Neural cell (in vitro differentiated cells): ENCODE measurements around the gene PDE7B. TPM values are rescaled to one million over a fixed set of nuclear protein-coding genes. Genes with fewer than 3 reads are reported as not detected.

ENCODE experiments used
- H2AFZ ChIP-seq: fragments of 200-600, 300-800 bp; sonication (generic), shearing (Covaris generic); 2 replicates; pipeline ENCODE4 v1.6.0; 2014; ENCODE audit warnings: low read depth, mild to moderate bottlenecking, antibody characterized with exemption, low read length, moderate library complexity
- H3F3A ChIP-seq: fragments of 200-600 bp; shearing (Covaris generic); 2 replicates; pipeline ENCODE4 v1.6.1; 2016; ENCODE audit warnings: mild to moderate bottlenecking, moderate library complexity, mixed read lengths, antibody characterized with exemption, low read length; ENCODE audit not compliant: insufficient read depth, poor library complexity, severe bottlenecking
- H3K27ac ChIP-seq: fragments of 200-600, 300-800 bp; sonication (generic), shearing (Covaris generic); 2 replicates; pipeline ENCODE4 v1.5.1; 2014; ENCODE audit warnings: mild to moderate bottlenecking, low read length, moderate library complexity
- H3K27me3 ChIP-seq: fragments of 300-800, 200-600 bp; sonication (generic), shearing (Covaris generic); 2 replicates; pipeline ENCODE4 v1.6.0; 2014; ENCODE audit warnings: mild to moderate bottlenecking, low read depth, low read length, moderate library complexity; ENCODE audit not compliant: insufficient read depth
- H3K36me3 ChIP-seq: fragments of 300-800, 200-600 bp; sonication (generic), shearing (Covaris generic); 2 replicates; pipeline ENCODE4 v1.5.1; 2014; ENCODE audit warnings: mild to moderate bottlenecking, antibody characterized with exemption, low read length, moderate library complexity; ENCODE audit not compliant: insufficient read depth
- H3K4me2 ChIP-seq: fragments of 300-800, 200-600 bp; sonication (generic), shearing (Covaris generic); 2 replicates; pipeline ENCODE4 v1.6.0; 2014; ENCODE audit warnings: mild to moderate bottlenecking, low read length
- H3K4me3 ChIP-seq: fragments of 300-800, 200-600 bp; sonication (generic), shearing (Covaris generic); 2 replicates; pipeline ENCODE4 v1.5.1; 2014; ENCODE audit warnings: mild to moderate bottlenecking, low read length, moderate library complexity
- H3K79me2 ChIP-seq: fragments of 200-600 bp; shearing (Covaris generic); replicated peaks from 2 replicates; pipeline ENCODE4 v1.6.0; 2014; ENCODE audit warnings: mild to moderate bottlenecking, low read length, moderate library complexity; ENCODE audit not compliant: insufficient read depth
- H3K9ac ChIP-seq: fragments of 300-800, 200-600 bp; sonication (generic), shearing (Covaris generic); 2 replicates; pipeline ENCODE4 v1.6.1; 2016; ENCODE audit warnings: mild to moderate bottlenecking, low read length, mixed read lengths
- H3K9me2 ChIP-seq: fragments of 200-600 bp; shearing (Covaris generic); 2 replicates; pipeline ENCODE4 v1.6.1; 2016; ENCODE audit warnings: mild to moderate bottlenecking, low read length, mixed read lengths; ENCODE audit not compliant: insufficient read depth
- H3K9me3 ChIP-seq: fragments of 200-600, 300-800 bp; sonication (generic), shearing (Covaris generic); 2 replicates; pipeline ENCODE4 v1.6.1; 2016; ENCODE audit warnings: mild to moderate bottlenecking, mixed run types, low read length, moderate library complexity, mixed read lengths
- H4K20me1 ChIP-seq: fragments of 200-600 bp; shearing (Covaris generic); 2 replicates; pipeline ENCODE4 v1.6.1; 2016; ENCODE audit warnings: mild to moderate bottlenecking, mixed run types; ENCODE audit not compliant: insufficient read depth
- EP300 ChIP-seq: fragments of 450-650 bp; conservative IDR thresholded peaks from 2 replicates; pipeline ENCODE4 v1.6.1; 2014; ENCODE audit warnings: antibody characterized with exemption, mild to moderate bottlenecking, moderate library complexity; ENCODE audit not compliant: poor library complexity, severe bottlenecking
- EZH2 ChIP-seq: fragments of 200-600, 300-800 bp; shearing (Covaris generic), sonication (generic); IDR thresholded peaks from 2 replicates; pipeline ENCODE4 v1.6.1; 2014; ENCODE audit warnings: antibody characterized with exemption, low read length, borderline replicate concordance, mild to moderate bottlenecking; ENCODE audit not compliant: insufficient read depth, poor library complexity, severe bottlenecking
- MXI1 ChIP-seq: fragments of 450-650 bp; conservative IDR thresholded peaks from 2 replicates; pipeline ENCODE4 v1.6.1; 2014; ENCODE audit warnings: antibody characterized with exemption, mild to moderate bottlenecking; ENCODE audit not compliant: poor library complexity, severe bottlenecking
- POLR2AphosphoS5 ChIP-seq: IDR thresholded peaks from 2 replicates; pipeline ENCODE4 v1.6.1; 2012
- RAD21 ChIP-seq: fragments of 450-650 bp; conservative IDR thresholded peaks from 2 replicates; pipeline ENCODE4 v1.6.1; 2014; ENCODE audit warnings: antibody characterized with exemption, mild to moderate bottlenecking, moderate library complexity
- SMC3 ChIP-seq: fragments of 450-650 bp; conservative IDR thresholded peaks from 2 replicates; pipeline ENCODE4 v1.6.1; 2014; ENCODE audit warnings: antibody characterized with exemption, mild to moderate bottlenecking, moderate library complexity; ENCODE audit not compliant: poor library complexity
- TAF1 ChIP-seq: IDR thresholded peaks from 2 replicates; pipeline ENCODE4 v1.6.1; 2012; ENCODE audit warnings: low read depth
- polyA plus RNA-seq: library from polyadenylated mRNA; depleted of rRNA; stranded (reverse); fragments of >200 nt; gene quantifications from 2 replicates; pipeline ENCODE4 v1.2.3, GENCODE V29; 2014
- TF ChIP-seq, protein P1 (sequence below): IDR thresholded peaks from 2 replicates; pipeline ENCODE4 v1.6.1; 2012; ENCODE audit warnings: borderline replicate concordance
- TF ChIP-seq, protein P2 (sequence below): fragments of 450-650 bp; IDR thresholded peaks from 2 replicates; pipeline ENCODE4 v1.5.1; 2014; ENCODE audit warnings: antibody characterized with exemption, mild to moderate bottlenecking, moderate library complexity; ENCODE audit not compliant: poor library complexity, severe bottlenecking

PDE7B gene
- polyA plus RNA-seq, 1 donor from 2014 or later: 5.9 TPM

DNA sequence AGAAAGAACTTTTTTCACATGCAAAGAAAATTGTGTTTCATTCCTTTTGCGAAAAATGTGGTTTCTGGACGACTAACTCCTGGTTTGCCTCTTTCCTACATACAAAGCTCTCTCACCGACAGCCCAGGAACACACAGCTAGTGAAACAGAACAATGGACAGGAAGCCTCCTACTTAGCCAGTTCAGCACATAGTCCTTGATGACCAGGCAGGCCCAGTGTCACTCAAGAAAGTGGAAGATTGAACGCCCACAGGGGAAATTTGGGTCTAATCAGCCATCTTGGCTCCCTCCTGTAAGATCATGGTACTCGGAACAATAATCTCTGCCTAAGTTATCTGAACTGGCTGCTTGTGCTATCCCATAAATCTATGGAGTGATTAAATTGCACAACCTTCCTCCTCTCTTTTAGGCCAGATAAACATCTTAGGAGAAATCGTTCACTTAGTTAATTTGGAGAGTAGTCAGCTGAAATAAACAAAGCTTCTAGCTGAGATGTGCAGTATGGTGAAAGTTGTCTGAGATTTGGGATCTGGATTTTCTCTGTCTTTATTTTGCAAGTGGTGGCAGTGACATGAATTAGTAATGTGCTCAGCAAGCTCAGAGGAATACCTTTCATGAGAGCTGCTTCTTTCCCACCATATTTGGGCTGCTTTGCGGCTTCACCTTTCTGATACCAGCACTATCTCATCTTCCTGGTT is 251.6 kb downstream of the PDE7B start:
- Histone ChIP-seq H3K79me2 (no peaks in the 10 kb centered on the region), H3K4me3 (no peak overlapping the region), H3K9me2 (no peaks in the 10 kb centered on the region), H2AFZ (no peak overlapping the region), H3F3A (no peaks in the 10 kb centered on the region), H4K20me1 (no peaks in the 10 kb centered on the region), H3K27me3 (no peaks in the 10 kb centered on the region), H3K9me3 (no peaks in the 10 kb centered on the region), H3K27ac (peak overlapping the region; percentile 44), H3K4me2 (peak overlapping the region; percentile 41), H3K9ac (peak overlapping the region; percentile 36), H3K36me3 (no peaks in the 10 kb centered on the region)
- TF ChIP-seq EP300 (no peak), POLR2AphosphoS5 (no peak), MXI1 (no peak), EZH2 (no peak), SMC3 (no peak), TAF1 (no peak), RAD21 (no peak)
- TF ChIP-seq, protein P1, sequence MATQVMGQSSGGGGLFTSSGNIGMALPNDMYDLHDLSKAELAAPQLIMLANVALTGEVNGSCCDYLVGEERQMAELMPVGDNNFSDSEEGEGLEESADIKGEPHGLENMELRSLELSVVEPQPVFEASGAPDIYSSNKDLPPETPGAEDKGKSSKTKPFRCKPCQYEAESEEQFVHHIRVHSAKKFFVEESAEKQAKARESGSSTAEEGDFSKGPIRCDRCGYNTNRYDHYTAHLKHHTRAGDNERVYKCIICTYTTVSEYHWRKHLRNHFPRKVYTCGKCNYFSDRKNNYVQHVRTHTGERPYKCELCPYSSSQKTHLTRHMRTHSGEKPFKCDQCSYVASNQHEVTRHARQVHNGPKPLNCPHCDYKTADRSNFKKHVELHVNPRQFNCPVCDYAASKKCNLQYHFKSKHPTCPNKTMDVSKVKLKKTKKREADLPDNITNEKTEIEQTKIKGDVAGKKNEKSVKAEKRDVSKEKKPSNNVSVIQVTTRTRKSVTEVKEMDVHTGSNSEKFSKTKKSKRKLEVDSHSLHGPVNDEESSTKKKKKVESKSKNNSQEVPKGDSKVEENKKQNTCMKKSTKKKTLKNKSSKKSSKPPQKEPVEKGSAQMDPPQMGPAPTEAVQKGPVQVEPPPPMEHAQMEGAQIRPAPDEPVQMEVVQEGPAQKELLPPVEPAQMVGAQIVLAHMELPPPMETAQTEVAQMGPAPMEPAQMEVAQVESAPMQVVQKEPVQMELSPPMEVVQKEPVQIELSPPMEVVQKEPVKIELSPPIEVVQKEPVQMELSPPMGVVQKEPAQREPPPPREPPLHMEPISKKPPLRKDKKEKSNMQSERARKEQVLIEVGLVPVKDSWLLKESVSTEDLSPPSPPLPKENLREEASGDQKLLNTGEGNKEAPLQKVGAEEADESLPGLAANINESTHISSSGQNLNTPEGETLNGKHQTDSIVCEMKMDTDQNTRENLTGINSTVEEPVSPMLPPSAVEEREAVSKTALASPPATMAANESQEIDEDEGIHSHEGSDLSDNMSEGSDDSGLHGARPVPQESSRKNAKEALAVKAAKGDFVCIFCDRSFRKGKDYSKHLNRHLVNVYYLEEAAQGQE: no peak
- TF ChIP-seq, protein P2, sequence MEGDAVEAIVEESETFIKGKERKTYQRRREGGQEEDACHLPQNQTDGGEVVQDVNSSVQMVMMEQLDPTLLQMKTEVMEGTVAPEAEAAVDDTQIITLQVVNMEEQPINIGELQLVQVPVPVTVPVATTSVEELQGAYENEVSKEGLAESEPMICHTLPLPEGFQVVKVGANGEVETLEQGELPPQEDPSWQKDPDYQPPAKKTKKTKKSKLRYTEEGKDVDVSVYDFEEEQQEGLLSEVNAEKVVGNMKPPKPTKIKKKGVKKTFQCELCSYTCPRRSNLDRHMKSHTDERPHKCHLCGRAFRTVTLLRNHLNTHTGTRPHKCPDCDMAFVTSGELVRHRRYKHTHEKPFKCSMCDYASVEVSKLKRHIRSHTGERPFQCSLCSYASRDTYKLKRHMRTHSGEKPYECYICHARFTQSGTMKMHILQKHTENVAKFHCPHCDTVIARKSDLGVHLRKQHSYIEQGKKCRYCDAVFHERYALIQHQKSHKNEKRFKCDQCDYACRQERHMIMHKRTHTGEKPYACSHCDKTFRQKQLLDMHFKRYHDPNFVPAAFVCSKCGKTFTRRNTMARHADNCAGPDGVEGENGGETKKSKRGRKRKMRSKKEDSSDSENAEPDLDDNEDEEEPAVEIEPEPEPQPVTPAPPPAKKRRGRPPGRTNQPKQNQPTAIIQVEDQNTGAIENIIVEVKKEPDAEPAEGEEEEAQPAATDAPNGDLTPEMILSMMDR: no peak

DNA sequence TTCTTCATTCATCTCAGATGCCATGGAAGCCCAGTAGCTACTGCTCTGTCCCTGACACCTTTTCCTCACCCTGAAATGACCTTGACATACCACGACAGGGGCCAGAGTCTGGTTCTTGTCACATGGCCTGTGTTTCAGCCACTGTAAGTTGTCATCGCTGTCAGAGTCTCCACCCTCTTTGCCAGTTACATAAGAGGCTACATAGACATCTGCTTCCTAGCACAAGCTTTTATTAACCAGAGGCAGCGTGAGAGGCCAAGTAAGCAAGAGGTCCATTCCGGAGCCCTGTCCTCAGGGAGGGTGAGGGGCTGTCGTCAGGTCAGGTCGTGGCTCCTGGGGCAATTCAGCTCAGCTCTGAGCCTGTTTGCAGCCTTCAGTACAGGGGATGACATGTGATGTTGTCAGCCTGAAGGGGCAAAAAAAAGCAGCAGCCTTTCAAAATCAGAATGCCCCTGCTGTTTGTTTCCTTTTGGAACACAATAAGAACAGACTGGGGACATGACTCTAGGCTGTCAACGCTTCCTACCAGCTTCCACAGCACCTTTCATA is 252.3 kb downstream of the PDE7B start:
- no peaks in the 10 kb centered on the region for H3F3A ChIP-seq
- H3K79me2 ChIP-seq: no peaks in the 10 kb centered on the region
- peak overlapping the region; percentile 34 for H3K4me3 ChIP-seq
- H3K4me2 ChIP-seq: peak overlapping the region; percentile 41
- no peaks in the 10 kb centered on the region for H3K36me3 ChIP-seq
- no peaks in the 10 kb centered on the region for H3K9me2 ChIP-seq
- H3K9ac ChIP-seq: peak overlapping the region; percentile 36
- H3K9me3 ChIP-seq: no peaks in the 10 kb centered on the region
- peak overlapping the region; percentile 44 for H3K27ac ChIP-seq
- TF ChIP-seq RAD21 (peak; percentile 22), POLR2AphosphoS5 (peak; percentile 23), SMC3 (no peak), EP300 (peak; percentile 71), MXI1 (no peak)
- TF ChIP-seq, protein P1: no peak
- TF ChIP-seq, protein P2: no peak
- H2AFZ ChIP-seq: no peak overlapping the region
- no peaks in the 10 kb centered on the region for H4K20me1 ChIP-seq
- no peaks in the 10 kb centered on the region for H3K27me3 ChIP-seq
